Upper lobe of left lung (tissue), 6 donors: ENCODE results near the gene SETD2. TPM values are rescaled to one million over a fixed set of nuclear protein-coding genes. Genes with fewer than 3 reads are reported as not detected.
A peak's percentile ranks its signal among the peaks of the same experiment; 100 is the strongest.

Source experiments
- ATAC-seq, 2 donors: fragments of 200-7000 bp; cut with Tn5 transposase; one replicate each; pipeline ENCODE4 v1.9.1; 2022; ENCODE audit warnings: mild to moderate bottlenecking in 2 of 2, moderate library complexity in 2 of 2; ENCODE audit not compliant: low FRiP score in 2 of 2
- DNase-seq, 2 donors: peaks; one replicate each; pipeline ENCODE4 v3.0.0-alpha.2; 2019 to 2020
- H3K27ac ChIP-seq, 4 donors: fragments of 200-600 bp; sonication (generic); one replicate each; pipeline ENCODE4 v1.5.1; 2016 to 2019
- H3K27me3 ChIP-seq, 4 donors: fragments of 200-600 bp; sonication (generic); one replicate each; pipeline ENCODE4 v1.5.1; 2017 to 2019
- H3K36me3 ChIP-seq, 4 donors: fragments of 200-600 bp; sonication (generic); one replicate each; pipeline ENCODE4 v1.5.1; 2016 to 2019
- H3K4me1 ChIP-seq, 4 donors: fragments of 200-600 bp; sonication (generic); one replicate each; pipeline ENCODE4 v1.5.1; 2018 to 2019
- H3K4me3 ChIP-seq, 4 donors: fragments of 200-600 bp; sonication (generic); one replicate each; pipeline ENCODE4 v1.5.1; 2017 to 2019; ENCODE audit warnings: mild to moderate bottlenecking in 2 of 4, moderate library complexity in 1 of 4
- H3K9me3 ChIP-seq, 4 donors: fragments of 200-600 bp; sonication (generic); one replicate each; pipeline ENCODE4 v1.5.1; 2018 to 2019
- CTCF ChIP-seq, 6 experiments: fragments of 450-650 bp in 4 of 6; fragments of 200-600 bp in 2 of 6; sonication (generic) in 2 of 6; IDR thresholded peaks; one replicate each; pipeline ENCODE4 v1.5.1; 2016 to 2019; ENCODE audit warnings: antibody characterized with exemption in 6 of 6
- EP300 ChIP-seq, 4 donors: sonication (generic); formaldehyde crosslinking; IDR thresholded peaks; one replicate each; pipeline ENCODE4 v1.5.1; 2017; ENCODE audit warnings: antibody characterized with exemption in 4 of 4, control low read depth in 2 of 4
- POLR2A ChIP-seq, 4 donors: fragments of 450-650 bp; IDR thresholded peaks; one replicate each; pipeline ENCODE4 v1.5.1; 2016 to 2017; ENCODE audit warnings: antibody characterized with exemption in 4 of 4, mild to moderate bottlenecking in 2 of 4
- POLR2AphosphoS5 ChIP-seq, 2 donors: sonication (generic); formaldehyde crosslinking; IDR thresholded peaks; one replicate each; pipeline ENCODE4 v1.5.1; 2017; ENCODE audit warnings: antibody characterized with exemption in 2 of 2
- WGBS, 2 donors: methylation state at CpG; one replicate each; pipeline ENCODE4 v1.1.5; 2017 to 2018; 5-methylcytosine and 5-hydroxymethylcytosine counted together
- total RNA-seq, 6 donors: library from RNA; depleted of rRNA in 4 of 6; stranded (reverse); fragments of >200 nt in 4 of 6; gene quantifications; one replicate each; pipeline versions ENCODE4 v1.1.0 to v1.2.1, GENCODE V29; 2016 to 2021
- donor health status: DM: no; HTN: no; CAD: no; lungs with moderate emphysema.
- donor health status: DM: no; HTN: yes; CAD: no; lungs with severe emphysema.

Gene SETD2
- total RNA-seq, 6 donors from 2014 or later, result 33.8 to 111 (median 53.5) TPM

- H3K27ac ChIP-seq, result no peak overlapping the region
- H3K27me3 ChIP-seq, result no peaks in the 10 kb centered on the region
- ATAC-seq, result no peak
- no peak overlapping the region for H3K4me3 ChIP-seq
- TF ChIP-seq POLR2AphosphoS5 (IDR thresholded peaks at IDR 0.05), result no peak
- TF ChIP-seq POLR2A (IDR thresholded peaks at IDR 0.05), result no peak
- TF ChIP-seq EP300 (IDR thresholded peaks at IDR 0.05), result no peak
- no peak for TF ChIP-seq CTCF (IDR thresholded peaks at IDR 0.05)
- peaks cover 0 to 12% (median 4%) of the 10 kb centered on the region in 4 donors for H3K36me3 ChIP-seq
- H3K9me3 ChIP-seq, result no peaks in the 10 kb centered on the region
- no peak for DNase-seq
- H3K4me1 ChIP-seq, result peaks cover 7 to 21% (median 10%) of the 10 kb centered on the region in 4 donors
These were observed 139.0 kb downstream of the SETD2 start for GRCh38 chr3:47024932-47025331.

GRCh38 chr3:47022641-47023071 is 141.3 kb downstream of the SETD2 start:
- peaks cover 0 to 21% (median 7%) of the 10 kb centered on the region in 4 donors for H3K36me3 ChIP-seq
- ATAC-seq, result no peak
- TF ChIP-seq CTCF (IDR thresholded peaks at IDR 0.05), result no peak
- no peak for TF ChIP-seq EP300 (IDR thresholded peaks at IDR 0.05)
- TF ChIP-seq POLR2A (IDR thresholded peaks at IDR 0.05), result no peak
- no peak for TF ChIP-seq POLR2AphosphoS5 (IDR thresholded peaks at IDR 0.05)
- DNase-seq, result peak in 1 of 2 donors; percentile 58
- no peaks in the 10 kb centered on the region for H3K9me3 ChIP-seq
- H3K27ac ChIP-seq, result peak overlapping the region in 1 of 4 donors; percentile 31
- WGBS, 2 donors, result 26 to 30% methylated on average over 1 of the region's 1 CpG
- H3K27me3 ChIP-seq, result no peaks in the 10 kb centered on the region
- H3K4me1 ChIP-seq, result peaks cover 12 to 43% (median 21%) of the 10 kb centered on the region in 4 donors
- H3K4me3 ChIP-seq, result no peak overlapping the region

GRCh38 chr3:47020311-47020710 is 143.6 kb downstream of the SETD2 start:
- Histone ChIP-seq H3K9me3 (no peaks in the 10 kb centered on the region), H3K4me3 (no peak overlapping the region), H3K27ac (no peak overlapping the region), H3K4me1 (peaks cover 22 to 59% (median 37%) of the 10 kb centered on the region in 4 donors), H3K36me3 (peaks cover 0 to 42% (median 17%) of the 10 kb centered on the region in 4 donors), H3K27me3 (no peaks in the 10 kb centered on the region)
- ATAC-seq (no peak), DNase-seq (no peak)
- 97% methylated on average over 4 of the region's 4 CpGs for WGBS, 2 donors
- no peak for TF ChIP-seq EP300 (IDR thresholded peaks at IDR 0.05)
- TF ChIP-seq CTCF (IDR thresholded peaks at IDR 0.05), result no peak
- no peak for TF ChIP-seq POLR2A (IDR thresholded peaks at IDR 0.05)
- no peak for TF ChIP-seq POLR2AphosphoS5 (IDR thresholded peaks at IDR 0.05)

- H3K27me3 ChIP-seq, result no peaks in the 10 kb centered on the region
- H3K4me3 ChIP-seq, result no peak overlapping the region
- H3K4me1 ChIP-seq, result peaks cover 22 to 53% (median 38%) of the 10 kb centered on the region in 4 donors
- H3K36me3 ChIP-seq, result peaks cover 0 to 46% (median 17%) of the 10 kb centered on the region in 4 donors
- peak in 1 of 2 donors; percentile 54 for DNase-seq
- H3K9me3 ChIP-seq, result no peaks in the 10 kb centered on the region
- H3K27ac ChIP-seq, result peak overlapping the region in 3 of 4 donors; percentile 22 to 71 (median 50)
- peak in 1 of 4 donors; percentile 7 for TF ChIP-seq POLR2A (IDR thresholded peaks at IDR 0.05)
- no peak for TF ChIP-seq POLR2AphosphoS5 (IDR thresholded peaks at IDR 0.05)
- no peak for TF ChIP-seq CTCF (IDR thresholded peaks at IDR 0.05)
- TF ChIP-seq EP300 (IDR thresholded peaks at IDR 0.05), result no peak
- WGBS, 2 donors, result 57% methylated on average over 1 of the region's 1 CpG
- peak in 1 of 2 donors; percentile 34 for ATAC-seq
These were observed 144.7 kb downstream of the SETD2 start for GRCh38 chr3:47019201-47019600.

GRCh38 chr3:47018269-47018611 is 145.7 kb downstream of the SETD2 start:
- ATAC-seq (no peak), DNase-seq (no peak)
- peaks cover 22 to 53% (median 38%) of the 10 kb centered on the region in 4 donors for H3K4me1 ChIP-seq
- H3K27me3 ChIP-seq, result no peaks in the 10 kb centered on the region
- H3K4me3 ChIP-seq, result no peak overlapping the region
- H3K27ac ChIP-seq, result peak overlapping the region; percentile 22 to 71 (median 46)
- H3K36me3 ChIP-seq, result peaks cover 0 to 53% (median 17%) of the 10 kb centered on the region in 4 donors
- TF ChIP-seq POLR2A (IDR thresholded peaks at IDR 0.05) (no peak), POLR2AphosphoS5 (IDR thresholded peaks at IDR 0.05) (no peak), EP300 (IDR thresholded peaks at IDR 0.05) (no peak), CTCF (IDR thresholded peaks at IDR 0.05) (no peak)
- H3K9me3 ChIP-seq, result no peaks in the 10 kb centered on the region
